Breast epithelium (tissue), 4 donors: ENCODE data around the gene SUCLG2. TPM values are rescaled to one million over a fixed set of nuclear protein-coding genes. Genes with fewer than 3 reads are reported as not detected.

ENCODE experiments used
- DNase-seq, 2 donors: peaks; one replicate each; pipeline ENCODE4 v3.0.0-alpha.2; 2019; ENCODE audit warnings: low spot score in 2 of 2
- H3K27ac ChIP-seq, 2 donors: fragments of 200-600 bp; sonication (generic) in 1 of 2; one replicate each; pipeline ENCODE4 v1.5.1; 2016 to 2019; ENCODE audit warnings: mild to moderate bottlenecking in 1 of 2
- H3K27me3 ChIP-seq, 2 donors: fragments of 200-600 bp; sonication (generic) in 1 of 2; one replicate each; pipeline versions ENCODE4 v1.5.1 to v1.6.0; 2017 to 2019; ENCODE audit warnings: control low read depth in 1 of 2, mild to moderate bottlenecking in 1 of 2
- H3K36me3 ChIP-seq: fragments of 200-600 bp; one replicate; pipeline ENCODE4 v1.5.1; 2019
- H3K4me1 ChIP-seq, 2 donors: fragments of 200-600 bp; sonication (generic); one replicate each; pipeline ENCODE4 v1.5.1; 2016 to 2019; ENCODE audit warnings: control low read depth in 1 of 2
- H3K4me3 ChIP-seq, 3 donors: fragments of 200-600 bp; sonication (generic); 1 replicate in 2 of 3; 2 replicates in 1 of 3; pipeline ENCODE4 v1.5.1; 2016 to 2019; ENCODE audit warnings: mild to moderate bottlenecking in 3 of 3, moderate library complexity in 2 of 3
- H3K9me3 ChIP-seq, 2 donors: fragments of 200-600 bp; sonication (generic) in 1 of 2; one replicate each; pipeline ENCODE4 v1.5.1; 2016 to 2019; ENCODE audit warnings: control low read depth in 1 of 2
- CTCF ChIP-seq, 3 donors: fragments of 450-650 bp; IDR thresholded peaks; one replicate each; pipeline ENCODE4 v1.5.1; 2016 to 2017; ENCODE audit warnings: antibody characterized with exemption in 3 of 3, mild to moderate bottlenecking in 3 of 3, moderate library complexity in 3 of 3
- POLR2A ChIP-seq: fragments of 450-650 bp; IDR thresholded peaks from one replicate; pipeline ENCODE4 v1.6.1; 2016; ENCODE audit warnings: antibody characterized with exemption, mild to moderate bottlenecking, moderate library complexity
- POLR2AphosphoS5 ChIP-seq, 3 donors: sonication (generic); formaldehyde crosslinking; IDR thresholded peaks; one replicate each; pipeline ENCODE4 v1.6.1; 2017; ENCODE audit warnings: antibody characterized with exemption in 3 of 3
- intact Hi-C: fragments of 100-400 bp; cut with DNase I; formaldehyde crosslinking; loops from one replicate; pipeline ENCODE4 v1.15.1; 2023; ENCODE audit warnings: low total_unique reads
- total RNA-seq, 3 donors: library from RNA; depleted of rRNA; stranded (reverse); fragments of >200 nt; gene quantifications; one replicate each; pipeline ENCODE4 v1.1.0, GENCODE V29; 2016

The SUCLG2 gene
- total RNA-seq, 3 donors from 2014 or later, result 45.9 to 58.1 (median 52.8) TPM

GRCh38 chr3:67644827-67645226, 9.6 kb downstream of the SUCLG2 start:
- Histone ChIP-seq H3K27me3 (no peaks in the 10 kb centered on the region), H3K4me1 (no peaks in the 10 kb centered on the region), H3K9me3 (no peaks in the 10 kb centered on the region), H3K4me3 (no peak overlapping the region), H3K36me3 (no peaks in the 10 kb centered on the region), H3K27ac (no peak overlapping the region)
- no peak for TF ChIP-seq CTCF (IDR thresholded peaks at IDR 0.05)
- TF ChIP-seq POLR2AphosphoS5 (IDR thresholded peaks at IDR 0.05), result no peak
- no peak for TF ChIP-seq POLR2A
- no peak for DNase-seq
- intact Hi-C loops, result no loop called here

GRCh38 chr3:67642734-67643133, 11.7 kb downstream of the SUCLG2 start:
- H3K4me3 ChIP-seq, result no peak overlapping the region
- no peaks in the 10 kb centered on the region for H3K36me3 ChIP-seq
- DNase-seq, result no peak
- no peak for TF ChIP-seq POLR2A
- no peak for TF ChIP-seq CTCF (IDR thresholded peaks at IDR 0.05)
- TF ChIP-seq POLR2AphosphoS5 (IDR thresholded peaks at IDR 0.05), result no peak
- no peaks in the 10 kb centered on the region for H3K9me3 ChIP-seq
- H3K27ac ChIP-seq, result no peak overlapping the region
- no peaks in the 10 kb centered on the region for H3K4me1 ChIP-seq
- H3K27me3 ChIP-seq, result no peaks in the 10 kb centered on the region
- intact Hi-C loops, result no loop called here

GRCh38 chr3:67642190-67642589, 12.2 kb downstream of the SUCLG2 start:
- Histone ChIP-seq H3K4me1 (no peaks in the 10 kb centered on the region), H3K36me3 (no peaks in the 10 kb centered on the region), H3K4me3 (no peak overlapping the region), H3K27me3 (no peaks in the 10 kb centered on the region), H3K9me3 (no peaks in the 10 kb centered on the region), H3K27ac (no peak overlapping the region)
- TF ChIP-seq CTCF (IDR thresholded peaks at IDR 0.05) (no peak), POLR2AphosphoS5 (IDR thresholded peaks at IDR 0.05) (no peak), POLR2A (no peak)
- intact Hi-C loops, result no loop called here
- DNase-seq, result no peak

GRCh38 chr3:67641451-67641850, 13.0 kb downstream of the SUCLG2 start:
- Histone ChIP-seq H3K4me1 (no peaks in the 10 kb centered on the region), H3K27me3 (no peaks in the 10 kb centered on the region), H3K27ac (no peak overlapping the region), H3K9me3 (no peaks in the 10 kb centered on the region), H3K4me3 (no peak overlapping the region), H3K36me3 (no peaks in the 10 kb centered on the region)
- no peak for DNase-seq
- TF ChIP-seq POLR2AphosphoS5 (IDR thresholded peaks at IDR 0.05) (no peak), CTCF (IDR thresholded peaks at IDR 0.05) (no peak), POLR2A (no peak)
- intact Hi-C loops, result no loop called here

- Histone ChIP-seq H3K36me3 (no peaks in the 10 kb centered on the region), H3K27ac (no peak overlapping the region), H3K4me1 (no peaks in the 10 kb centered on the region), H3K4me3 (no peak overlapping the region), H3K9me3 (no peaks in the 10 kb centered on the region), H3K27me3 (no peaks in the 10 kb centered on the region)
- intact Hi-C loops, result no loop called here
- TF ChIP-seq POLR2A (no peak), CTCF (IDR thresholded peaks at IDR 0.05) (no peak), POLR2AphosphoS5 (IDR thresholded peaks at IDR 0.05) (no peak)
- no peak for DNase-seq
These were observed 14.3 kb downstream of the SUCLG2 start for GRCh38 chr3:67640023-67640660.
